Transverse colon (tissue), 3 donors: Measurements from ENCODE around the gene ZNF554.

ENCODE experiments used
- EP300 ChIP-seq: sonication (generic); formaldehyde crosslinking; IDR thresholded peaks from one replicate; pipeline ENCODE4 v1.6.1; 2017; ENCODE audit warnings: antibody characterized with exemption, low read depth
- TF ChIP-seq, protein P1 (sequence below), 5 experiments: fragments of 200-600 bp in 3 of 5; fragments of 450-650 bp in 2 of 5; sonication (generic) in 3 of 5; IDR thresholded peaks; 1 replicate in 2 of 5; 2 replicates in 3 of 5; pipeline ENCODE4 v1.5.1; 2016 to 2017; ENCODE audit warnings: antibody characterized with exemption in 5 of 5, inconsistent platforms in 3 of 5, mild to moderate bottlenecking in 2 of 5, moderate library complexity in 1 of 5

DNA sequence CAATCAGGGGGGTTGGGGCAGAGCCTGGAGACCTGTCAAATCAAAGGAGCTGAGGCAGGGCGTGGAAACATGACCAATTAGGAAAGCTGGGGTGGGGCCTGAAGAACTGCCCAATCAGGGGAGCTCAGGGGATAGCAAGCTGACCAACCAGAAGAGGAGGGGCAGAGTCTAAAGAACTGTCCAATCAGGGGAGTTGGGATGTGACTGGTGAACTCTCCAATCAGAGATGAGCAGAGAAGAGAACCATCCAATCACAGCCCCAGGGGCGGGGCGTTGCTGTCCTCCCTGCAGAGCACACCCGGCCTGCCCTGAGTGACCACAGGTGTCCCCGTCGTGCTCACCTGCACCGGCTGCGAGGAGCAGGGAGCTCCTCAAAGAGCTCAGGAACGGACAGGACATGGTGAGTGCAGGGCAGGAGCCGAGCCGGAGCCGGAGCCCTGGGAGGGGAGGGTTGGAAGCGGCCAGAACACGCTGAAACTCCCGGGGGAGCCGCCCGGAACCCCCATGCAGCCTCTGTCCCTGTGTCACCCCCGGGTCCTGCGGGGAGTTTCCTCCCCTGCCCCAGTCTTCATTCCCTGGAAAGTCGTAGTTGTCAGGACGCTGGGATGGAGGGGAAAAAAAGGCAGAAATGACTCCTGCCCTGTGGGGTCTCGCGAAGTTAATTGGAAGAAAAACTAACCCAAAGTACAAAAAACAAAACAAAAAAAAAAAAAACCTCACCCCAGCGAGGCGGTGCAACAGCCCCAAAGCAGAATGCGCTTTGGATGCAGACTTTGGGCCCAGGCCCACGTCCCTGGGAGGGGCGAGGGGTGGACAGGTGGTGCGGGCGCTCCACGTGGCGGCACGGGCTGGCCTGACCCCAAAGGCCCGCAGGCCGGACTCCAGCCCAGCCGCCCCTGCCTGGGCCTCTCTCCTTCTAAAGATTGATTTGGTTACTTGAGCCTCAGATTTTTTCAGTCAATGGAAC is 47.6 kb downstream of the ZNF554 start, which contains the start of gene ZNF556:
- TF ChIP-seq, protein P1, sequence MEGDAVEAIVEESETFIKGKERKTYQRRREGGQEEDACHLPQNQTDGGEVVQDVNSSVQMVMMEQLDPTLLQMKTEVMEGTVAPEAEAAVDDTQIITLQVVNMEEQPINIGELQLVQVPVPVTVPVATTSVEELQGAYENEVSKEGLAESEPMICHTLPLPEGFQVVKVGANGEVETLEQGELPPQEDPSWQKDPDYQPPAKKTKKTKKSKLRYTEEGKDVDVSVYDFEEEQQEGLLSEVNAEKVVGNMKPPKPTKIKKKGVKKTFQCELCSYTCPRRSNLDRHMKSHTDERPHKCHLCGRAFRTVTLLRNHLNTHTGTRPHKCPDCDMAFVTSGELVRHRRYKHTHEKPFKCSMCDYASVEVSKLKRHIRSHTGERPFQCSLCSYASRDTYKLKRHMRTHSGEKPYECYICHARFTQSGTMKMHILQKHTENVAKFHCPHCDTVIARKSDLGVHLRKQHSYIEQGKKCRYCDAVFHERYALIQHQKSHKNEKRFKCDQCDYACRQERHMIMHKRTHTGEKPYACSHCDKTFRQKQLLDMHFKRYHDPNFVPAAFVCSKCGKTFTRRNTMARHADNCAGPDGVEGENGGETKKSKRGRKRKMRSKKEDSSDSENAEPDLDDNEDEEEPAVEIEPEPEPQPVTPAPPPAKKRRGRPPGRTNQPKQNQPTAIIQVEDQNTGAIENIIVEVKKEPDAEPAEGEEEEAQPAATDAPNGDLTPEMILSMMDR (IDR thresholded peaks at IDR 0.05) = no peak
- TF ChIP-seq EP300 = no peak
